Liver (tissue), 9 donors: Measurements from ENCODE around the gene RPS6KC1. TPM values are rescaled to one million over a fixed set of nuclear protein-coding genes. Genes with fewer than 3 reads are reported as not detected.

Experiments used
- DNase-seq: peaks from one replicate; pipeline ENCODE4 v3.0.0-alpha.2; 2017; ENCODE audit warnings: low spot score
- H3K27ac ChIP-seq, 2 donors: one replicate each; pipeline ENCODE4 v1.7.0; 2013; ENCODE audit warnings: inconsistent platforms in 2 of 2, low read length in 2 of 2, control low read depth in 1 of 2, low read depth in 1 of 2, mild to moderate bottlenecking in 1 of 2
- H3K27me3 ChIP-seq, 4 donors: one replicate each; pipeline versions ENCODE4 v1.6.1 to v1.7.0; 2013; ENCODE audit warnings: low read length in 3 of 4, inconsistent platforms in 1 of 4, mild to moderate bottlenecking in 1 of 4, moderate library complexity in 1 of 4; ENCODE audit not compliant: control insufficient read depth in 4 of 4, insufficient read depth in 4 of 4
- H3K36me3 ChIP-seq, 4 donors: one replicate each; pipeline versions ENCODE4 v1.6.1 to v1.7.0; 2013; ENCODE audit warnings: low read length in 3 of 4, mild to moderate bottlenecking in 3 of 4, low read depth in 1 of 4, moderate library complexity in 1 of 4; ENCODE audit not compliant: control insufficient read depth in 4 of 4, insufficient read depth in 3 of 4
- H3K4me1 ChIP-seq, 4 donors: one replicate each; pipeline versions ENCODE4 v1.6.1 to v1.7.0; 2013; ENCODE audit warnings: low read length in 3 of 4, mild to moderate bottlenecking in 3 of 4, moderate library complexity in 1 of 4; ENCODE audit not compliant: control insufficient read depth in 4 of 4, insufficient read depth in 4 of 4
- H3K4me3 ChIP-seq, 3 donors: one replicate each; pipeline versions ENCODE4 v1.6.1 to v1.7.0; 2013; ENCODE audit warnings: low read length in 3 of 3, control low read depth in 1 of 3, low read depth in 1 of 3, mild to moderate bottlenecking in 1 of 3
- H3K9ac ChIP-seq, 2 donors: one replicate each; pipeline ENCODE4 v1.7.0; 2013; ENCODE audit warnings: low read length in 2 of 2, mild to moderate bottlenecking in 2 of 2, moderate library complexity in 2 of 2, control low read depth in 1 of 2, low read depth in 1 of 2
- H3K9me3 ChIP-seq, 4 donors: one replicate each; pipeline versions ENCODE4 v1.6.1 to v1.7.0; 2013; ENCODE audit warnings: low read length in 3 of 4; ENCODE audit not compliant: control insufficient read depth in 4 of 4
- ATF3 ChIP-seq: IDR thresholded peaks from 2 replicates; pipeline ENCODE4 v1.6.1; 2016; ENCODE audit warnings: antibody characterized with exemption
- CTCF ChIP-seq: fragments of 150-350 bp; IDR thresholded peaks from 2 replicates; pipeline ENCODE4 v1.5.1; 2017; ENCODE audit warnings: improper control_type of control experiment, low read depth, low read length; ENCODE audit not compliant: missing input control
- EGR1 ChIP-seq, 2 donors: IDR thresholded peaks; 2 replicates each; pipeline ENCODE4 v1.6.1; 2016 to 2018; ENCODE audit warnings: antibody characterized with exemption in 2 of 2, low read depth in 2 of 2
- FOXA1 ChIP-seq: IDR thresholded peaks from 2 replicates; pipeline ENCODE4 v1.6.1; 2016; ENCODE audit warnings: antibody characterized with exemption
- FOXA2 ChIP-seq: IDR thresholded peaks from 2 replicates; pipeline ENCODE4 v1.6.1; 2016; ENCODE audit warnings: antibody characterized with exemption
- GABPA ChIP-seq, 2 donors: IDR thresholded peaks in 1 of 2; conservative IDR thresholded peaks in 1 of 2; 2 replicates each; pipeline ENCODE4 v1.6.1; 2016; ENCODE audit warnings: antibody characterized with exemption in 2 of 2, mild to moderate bottlenecking in 1 of 2, moderate library complexity in 1 of 2
- HNF4A ChIP-seq, 2 donors: conservative IDR thresholded peaks; 2 replicates each; pipeline ENCODE4 v1.6.1; 2016; ENCODE audit warnings: antibody characterized with exemption in 2 of 2, mild to moderate bottlenecking in 2 of 2
- HNF4G ChIP-seq: IDR thresholded peaks from 2 replicates; pipeline ENCODE4 v1.6.1; 2016; ENCODE audit warnings: antibody characterized with exemption
- JUND ChIP-seq, 2 donors: IDR thresholded peaks; 2 replicates each; pipeline ENCODE4 v1.6.1; 2016; ENCODE audit warnings: antibody characterized with exemption in 2 of 2
- MAX ChIP-seq: IDR thresholded peaks from 2 replicates; pipeline ENCODE4 v1.6.1; 2016; ENCODE audit warnings: antibody characterized with exemption
- NR2F2 ChIP-seq: IDR thresholded peaks from 2 replicates; pipeline ENCODE4 v1.6.1; 2016; ENCODE audit warnings: antibody characterized with exemption
- RAD21 ChIP-seq, 2 donors: IDR thresholded peaks; 2 replicates each; pipeline ENCODE4 v1.6.1; 2016; ENCODE audit warnings: antibody characterized with exemption in 2 of 2, mild to moderate bottlenecking in 2 of 2
- REST ChIP-seq: IDR thresholded peaks from 2 replicates; pipeline ENCODE4 v1.6.1; 2016; ENCODE audit warnings: antibody characterized with exemption, mild to moderate bottlenecking
- RXRA ChIP-seq, 2 donors: IDR thresholded peaks; 2 replicates each; pipeline ENCODE4 v1.6.1; 2017 to 2018; ENCODE audit warnings: antibody characterized with exemption in 2 of 2, mild to moderate bottlenecking in 1 of 2
- SP1 ChIP-seq: IDR thresholded peaks from 2 replicates; pipeline ENCODE4 v1.6.1; 2018; ENCODE audit warnings: antibody characterized with exemption, mild to moderate bottlenecking
- TAF1 ChIP-seq: conservative IDR thresholded peaks from 2 replicates; pipeline ENCODE4 v1.6.1; 2016; ENCODE audit warnings: antibody characterized with exemption, mild to moderate bottlenecking
- YY1 ChIP-seq: IDR thresholded peaks from 2 replicates; pipeline ENCODE4 v1.6.1; 2016; ENCODE audit warnings: antibody characterized with exemption, mild to moderate bottlenecking
- ZBTB33 ChIP-seq: IDR thresholded peaks from 2 replicates; pipeline ENCODE4 v1.6.1; 2016; ENCODE audit warnings: antibody characterized with exemption
- WGBS: extraction: QIAGEN DNeasy Blood & Tissue Kit; methylation state at CpG from one replicate; pipeline ENCODE4 v1.1.7; 2013; 5-methylcytosine and 5-hydroxymethylcytosine counted together
- polyA plus RNA-seq, 2 donors: library from polyadenylated mRNA; stranded (reverse) in 1 of 2; unstranded in 1 of 2; fragments of 200-250 nt in 1 of 2; fragments of >200 nt in 1 of 2; fragmentation: Nextera tagmentation in 1 of 2; extraction: Ambion mirVana in 1 of 2; gene quantifications; one replicate each; pipeline versions ENCODE4 v1.2.1 to v1.2.3, GENCODE V29; 2013 to 2015
- total RNA-seq, 2 donors: library from RNA; depleted of rRNA; stranded (reverse); fragments of >200 nt; gene quantifications; one replicate each; pipeline ENCODE4 v1.2.3, GENCODE V29; 2014
- donor health status: healthy.
- donor health status: healthy.
- donor health status: healthy.
- donor health status: healthy.
- donor health status: healthy.

The RPS6KC1 gene
- total and polyA plus RNA-seq, 4 donors, result 3.5 to 15.6 (median 9.8) TPM

- TF ChIP-seq CTCF (no peak), EGR1 (IDR thresholded peaks at IDR 0.05; ENCODE audit: low read depth in 2 of 2) (no peak)
Measured at GRCh38 chr1:213176341-213176740, 125.3 kb downstream of the RPS6KC1 start (continued).

GRCh38 chr1:213179784-213180183, 128.7 kb downstream of the RPS6KC1 start:
- no peaks in the 10 kb centered on the region for H3K9me3 ChIP-seq
- 89% methylated on average over 2 of the region's 2 CpGs for WGBS
- no peak for DNase-seq
- H3K9ac ChIP-seq, result no peak overlapping the region
- no peak overlapping the region for H3K4me3 ChIP-seq
- TF ChIP-seq ZBTB33 (no peak), CTCF (no peak), RXRA (IDR thresholded peaks at IDR 0.05) (no peak), HNF4G (no peak), HNF4A (conservative IDR thresholded peaks at IDR 0.05) (no peak), YY1 (no peak), ATF3 (no peak), FOXA2 (no peak), SP1 (no peak), RAD21 (IDR thresholded peaks at IDR 0.05) (no peak), EGR1 (IDR thresholded peaks at IDR 0.05; ENCODE audit: low read depth in 2 of 2) (no peak), JUND (IDR thresholded peaks at IDR 0.05) (no peak), TAF1 (no peak), NR2F2 (no peak), MAX (no peak), GABPA (IDR thresholded peaks at IDR 0.05 in 1 of 2, conservative IDR thresholded peaks at IDR 0.05 in 1 of 2) (no peak), FOXA1 (no peak), REST (no peak)
- peaks cover 0 to 7% (median 0%) of the 10 kb centered on the region in 4 donors for H3K4me1 ChIP-seq
- no peaks in the 10 kb centered on the region for H3K27me3 ChIP-seq
- no peak overlapping the region for H3K27ac ChIP-seq
- peaks cover 0 to 2% (median 0%) of the 10 kb centered on the region in 4 donors for H3K36me3 ChIP-seq
